SK-N-MC (cell line): Measurements from ENCODE around the gene CEP192.

ENCODE experiments used
- DNase-seq: peaks from one replicate; pipeline ENCODE4 v3.0.0-alpha.2; 2011; ENCODE audit warnings: low read depth, low spot score
- H3K27ac ChIP-seq: fragments of 200-600 bp; sonication (generic); 2 replicates; pipeline ENCODE4 v1.5.1; 2016; ENCODE audit warnings: mixed run types
- H3K36me3 ChIP-seq: fragments of 200-600 bp; sonication (generic); 2 replicates; pipeline ENCODE4 v1.6.1; 2017; ENCODE audit warnings: antibody characterized with exemption, low read length, mixed read lengths; ENCODE audit not compliant: insufficient read depth
- H3K4me3 ChIP-seq: fragments of 200-600 bp; sonication (generic); 2 replicates; pipeline ENCODE4 v1.5.1; 2016
- H3K9ac ChIP-seq: fragments of 200-600 bp; sonication (generic); 2 replicates; pipeline ENCODE4 v1.8.0; 2017; ENCODE audit warnings: mixed run types, mixed read lengths; ENCODE audit not compliant: insufficient read length
- H3K9me3 ChIP-seq: fragments of 200-600 bp; sonication (generic); 2 replicates; pipeline ENCODE4 v1.6.1; 2017; ENCODE audit warnings: low read depth, mild to moderate bottlenecking, antibody characterized with exemption, low read length, moderate library complexity, mixed read lengths
- EZH2 ChIP-seq: fragments of 200-600 bp; sonication (generic); IDR thresholded peaks from one replicate; pipeline ENCODE4 v1.6.1; 2017; ENCODE audit warnings: antibody characterized with exemption
- FOXP2 ChIP-seq: optimal IDR thresholded peaks from 2 replicates; pipeline ENCODE3; 2011; ENCODE audit warnings: mild to moderate bottlenecking, moderate library complexity; ENCODE audit not compliant: insufficient read depth; ENCODE audit errors: extremely low read length, control extremely low read depth
- POLR2AphosphoS5 ChIP-seq: IDR thresholded peaks from 2 replicates; pipeline ENCODE4 v1.6.1; 2012; ENCODE audit warnings: mild to moderate bottlenecking, low read depth, low read length, borderline replicate concordance

The CEP192 gene

GRCh38 chr18:13173578-13174145, 182.5 kb downstream of the CEP192 start:
- TF ChIP-seq POLR2AphosphoS5 (no peak), FOXP2 (no peak), EZH2 (no peak)

More at GRCh38 chr18:13173578-13174145, 182.5 kb downstream of the CEP192 start:
- H3K4me3 ChIP-seq: no peak overlapping the region
- H3K9ac ChIP-seq: no peak overlapping the region
- no peaks in the 10 kb centered on the region for H3K9me3 ChIP-seq
- H3K27ac ChIP-seq: no peak overlapping the region
- DNase-seq: no peak
- H3K36me3 ChIP-seq: no peaks in the 10 kb centered on the region
